HG02981 (cell line): ENCODE measurements around the gene MPIG6B.
A peak's percentile ranks its signal among the peaks of the same experiment; 100 is the strongest.

Experiments
- ATAC-seq: cut with Tn5 transposase; IDR thresholded peaks from one replicate; pipeline ENCODE4 v1.9.1; 2021; ENCODE audit warnings: mild to moderate bottlenecking, moderate library complexity; ENCODE audit not compliant: unreplicated experiment

Gene MPIG6B

GRCh38 chr6:31736768-31737314, 13.7 kb downstream of the MPIG6B start:
- no peak for ATAC-seq

GRCh38 chr6:31737315-31737990, 14.3 kb downstream of the MPIG6B start:
- no peak for ATAC-seq

- peak; percentile 20 for ATAC-seq
Measured at GRCh38 chr6:31737991-31738979, 15.1 kb downstream of the MPIG6B start.

GRCh38 chr6:31739639-31740396, 16.6 kb downstream of the MPIG6B start, which contains the start of gene MSH5:
Gene MSH5 (plus strand): TSS chr6:31740005. CDS start chr6:31740467, 462 bp downstream.
- ATAC-seq = peak; percentile 55

- ATAC-seq = no peak
Measured at GRCh38 chr6:31740397-31741223, 17.4 kb downstream of the MPIG6B start.

- ATAC-seq = no peak
Measured at GRCh38 chr6:31741815-31742214, 18.6 kb downstream of the MPIG6B start.

GRCh38 chr6:31742894-31743293, 19.7 kb downstream of the MPIG6B start:
- no peak for ATAC-seq

- ATAC-seq = no peak
Measured at GRCh38 chr6:31744422-31744821, 21.2 kb downstream of the MPIG6B start.

GRCh38 chr6:31749301-31750036, 26.3 kb downstream of the MPIG6B start:
- no peak for ATAC-seq

- no peak for ATAC-seq
Measured at GRCh38 chr6:31750411-31751022, 27.3 kb downstream of the MPIG6B start.

- no peak for ATAC-seq
Measured at GRCh38 chr6:31752739-31753319, 29.7 kb downstream of the MPIG6B start.

GRCh38 chr6:31758281-31758680, 35.1 kb downstream of the MPIG6B start:
- no peak for ATAC-seq

- no peak for ATAC-seq
Measured at GRCh38 chr6:31760790-31761189, 37.6 kb downstream of the MPIG6B start.

GRCh38 chr6:31761343-31761742, 38.2 kb downstream of the MPIG6B start:
- ATAC-seq = no peak

- ATAC-seq = no peak
Measured at GRCh38 chr6:31762356-31762755, 39.2 kb downstream of the MPIG6B start, which contains the start of gene SAPCD1. Gene SAPCD1 (plus strand): TSS chr6:31762656. CDS start chr6:31763055, 399 bp downstream.

GRCh38 chr6:31762878-31763618, 39.9 kb downstream of the MPIG6B start:
- ATAC-seq = no peak

- ATAC-seq = no peak
Measured at GRCh38 chr6:31763619-31763940, 40.4 kb downstream of the MPIG6B start.

- ATAC-seq = no peak
Measured at GRCh38 chr6:31764198-31764597, 41.0 kb downstream of the MPIG6B start.
